Heart right ventricle (tissue), 16 donors: ENCODE measurements around the gene ACBD5. TPM values are rescaled to one million over a fixed set of nuclear protein-coding genes. Genes with fewer than 3 reads are reported as not detected.
A peak's percentile ranks its signal among the peaks of the same experiment; 100 is the strongest.
"Not testable (repeated sequence)": the region's sequence is repeated elsewhere in the genome, so short reads cannot be mapped to it uniquely, and the experiment has no call there.

ENCODE experiments used
- ATAC-seq, 8 donors: fragments of 200-7000 bp; cut with Tn5 transposase; one replicate each; pipeline ENCODE4 v1.9.1; 2020; ENCODE audit warnings: mild to moderate bottlenecking in 8 of 8, moderate library complexity in 8 of 8, moderate number of reproducible peaks in 1 of 8
- DNase-seq, 2 donors: peaks; one replicate each; pipeline ENCODE4 v3.0.0-alpha.2; 2020
- H3K27ac ChIP-seq, 10 donors: fragments of 200-600 bp; sonication (generic) in 2 of 10; one replicate each; pipeline versions ENCODE4 v1.5.0 to v1.8.0; 2020 to 2022; ENCODE audit warnings: mild to moderate bottlenecking in 3 of 10
- H3K27me3 ChIP-seq, 7 donors: fragments of 200-600 bp; one replicate each; pipeline ENCODE4 v1.8.0; 2021 to 2022; ENCODE audit warnings: mild to moderate bottlenecking in 2 of 7
- H3K36me3 ChIP-seq, 9 donors: fragments of 200-600 bp; sonication (generic) in 1 of 9; one replicate each; pipeline versions ENCODE4 v1.5.0 to v1.8.0; 2020 to 2022; ENCODE audit warnings: mild to moderate bottlenecking in 2 of 9
- H3K4me1 ChIP-seq, 9 donors: fragments of 200-600 bp; sonication (generic) in 1 of 9; one replicate each; pipeline versions ENCODE4 v1.5.0 to v1.8.0; 2020 to 2022; ENCODE audit warnings: mild to moderate bottlenecking in 4 of 9
- H3K4me3 ChIP-seq, 10 donors: fragments of 200-600 bp; sonication (generic) in 2 of 10; one replicate each; pipeline versions ENCODE4 v1.5.0 to v1.8.0; 2020 to 2022; ENCODE audit warnings: mild to moderate bottlenecking in 7 of 10, moderate library complexity in 2 of 10
- H3K9me3 ChIP-seq, 11 donors: fragments of 200-600 bp in 10 of 11; sonication (generic) in 2 of 11; one replicate each; pipeline versions ENCODE4 v1.5.0 to v1.8.0; 2013 to 2022; ENCODE audit warnings: mild to moderate bottlenecking in 2 of 11, control low read depth in 1 of 11, moderate library complexity in 1 of 11
- WGBS, 2 donors: extraction: QIAGEN DNeasy Blood & Tissue Kit; methylation state at CpG; one replicate each; pipeline ENCODE4 v1.1.7; 2013; ENCODE audit warnings: inconsistent platforms in 1 of 2; 5-methylcytosine and 5-hydroxymethylcytosine counted together
- intact Hi-C, 10 donors: fragments of 100-400 bp; cut with DNase I; formaldehyde crosslinking; loops; one replicate each; pipeline versions ENCODE4 v1.11.1 to v1.14.2; 2022
- polyA plus RNA-seq, 2 donors: library from polyadenylated mRNA; stranded (reverse); fragments of 200-250 nt; gene quantifications; one replicate each; pipeline ENCODE4 v1.2.3, GENCODE V29; 2013
- total RNA-seq, 10 donors: library from RNA; stranded (reverse); fragmentation: NEBNext Ultra II Directional in 3 of 10; extraction: Animal tissue kit (Norgen Biotek cat#: 25700) in 3 of 10; gene quantifications; one replicate each; pipeline versions ENCODE4 v1.2.1 to v1.2.4, GENCODE V29; 2021 to 2023
- TF ChIP-seq, protein P1 (sequence below), 9 donors: fragments of 200-600 bp; sonication (generic) in 2 of 9; IDR thresholded peaks; one replicate each; pipeline versions ENCODE4 v1.5.0 to v1.8.0; 2021 to 2022; ENCODE audit warnings: antibody characterized with exemption in 9 of 9, mild to moderate bottlenecking in 5 of 9, moderate library complexity in 1 of 9
- donor health status: Arrhythmogenic right ventricular cardiomyopathy.
- donor health status: ischemic (EF 13 %, LVEDD 7.1; RV severe dilation, severe dysfunction).
- donor health status: healthy with polysubstance abuse.
- donor health status: DM: no; HTN: yes; CAD: no.
- donor health status: DM: no; HTN: no; CAD: no.
- donor health status: ischemic (EF 25% LVEDD 6.9; RV normal size, moderate dysfunction).
- donor health status: ischemic (EF 25% LVEDD 5.7; RV mildly dilated, moderate dysfunction).
- donor health status: healthy.
- donor health status: DM: yes; HTN: yes; CAD: no.
- donor health status: Ischemic cardiomyopathy.
- donor health status: ischemic (EF 35%, LVEDD 5.7; RV mildly dilated, moderate dysfunction).
- donor health status: nonischemic (EF 11% LVEDD 7.7; RV severe dilation, severe dysfunction).
- donor health status: DM: yes; HTN: yes; CAD: no.
- donor health status: PGD.
- donor health status: ischemic (EF 29% LVEDD 5.4; RV normal size, mild dysfunction).
- donor health status: nonischemic (EF 23%, LVEDD 6.1; RV moderate dilation, normal function).

Gene ACBD5
- total and polyA plus RNA-seq, 12 donors = 14.6 to 93.3 (median 72.7) TPM

DNA sequence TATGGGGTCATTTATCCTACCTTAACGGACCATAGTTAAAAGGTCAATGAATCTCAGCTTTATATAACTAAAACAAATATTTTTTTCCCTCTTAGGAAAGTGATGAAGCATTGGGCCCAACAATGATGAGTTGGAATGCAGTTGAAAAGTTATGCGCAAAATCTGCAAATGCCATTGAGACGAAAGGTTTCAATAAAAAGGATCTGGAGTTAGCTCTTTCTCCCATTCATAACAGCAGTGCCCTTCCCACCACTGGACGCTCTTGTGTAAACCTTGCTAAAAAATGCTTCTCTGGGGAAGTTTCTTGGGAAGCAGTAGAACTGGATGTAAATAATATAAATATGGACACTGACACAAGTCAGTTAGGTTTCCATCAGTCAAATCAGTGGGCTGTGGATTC lies 70.7 kb downstream of the ACBD5 start:
- no peaks in the 10 kb centered on the region for H3K27me3 ChIP-seq
- WGBS, 2 donors = 97% methylated on average over 4 of the region's 4 CpGs
- peaks cover 0 to 97% (median 35%) of the 10 kb centered on the region in 9 donors for H3K36me3 ChIP-seq
- intact Hi-C loops = no loop called here
- TF ChIP-seq, protein P1, sequence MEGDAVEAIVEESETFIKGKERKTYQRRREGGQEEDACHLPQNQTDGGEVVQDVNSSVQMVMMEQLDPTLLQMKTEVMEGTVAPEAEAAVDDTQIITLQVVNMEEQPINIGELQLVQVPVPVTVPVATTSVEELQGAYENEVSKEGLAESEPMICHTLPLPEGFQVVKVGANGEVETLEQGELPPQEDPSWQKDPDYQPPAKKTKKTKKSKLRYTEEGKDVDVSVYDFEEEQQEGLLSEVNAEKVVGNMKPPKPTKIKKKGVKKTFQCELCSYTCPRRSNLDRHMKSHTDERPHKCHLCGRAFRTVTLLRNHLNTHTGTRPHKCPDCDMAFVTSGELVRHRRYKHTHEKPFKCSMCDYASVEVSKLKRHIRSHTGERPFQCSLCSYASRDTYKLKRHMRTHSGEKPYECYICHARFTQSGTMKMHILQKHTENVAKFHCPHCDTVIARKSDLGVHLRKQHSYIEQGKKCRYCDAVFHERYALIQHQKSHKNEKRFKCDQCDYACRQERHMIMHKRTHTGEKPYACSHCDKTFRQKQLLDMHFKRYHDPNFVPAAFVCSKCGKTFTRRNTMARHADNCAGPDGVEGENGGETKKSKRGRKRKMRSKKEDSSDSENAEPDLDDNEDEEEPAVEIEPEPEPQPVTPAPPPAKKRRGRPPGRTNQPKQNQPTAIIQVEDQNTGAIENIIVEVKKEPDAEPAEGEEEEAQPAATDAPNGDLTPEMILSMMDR (IDR thresholded peaks at IDR 0.05) = no peak
- H3K27ac ChIP-seq = no peak overlapping the region
- H3K4me3 ChIP-seq = no peak overlapping the region
- no peak for DNase-seq
- no peaks in the 10 kb centered on the region for H3K9me3 ChIP-seq
- ATAC-seq = no peak
- no peaks in the 10 kb centered on the region for H3K4me1 ChIP-seq

DNA sequence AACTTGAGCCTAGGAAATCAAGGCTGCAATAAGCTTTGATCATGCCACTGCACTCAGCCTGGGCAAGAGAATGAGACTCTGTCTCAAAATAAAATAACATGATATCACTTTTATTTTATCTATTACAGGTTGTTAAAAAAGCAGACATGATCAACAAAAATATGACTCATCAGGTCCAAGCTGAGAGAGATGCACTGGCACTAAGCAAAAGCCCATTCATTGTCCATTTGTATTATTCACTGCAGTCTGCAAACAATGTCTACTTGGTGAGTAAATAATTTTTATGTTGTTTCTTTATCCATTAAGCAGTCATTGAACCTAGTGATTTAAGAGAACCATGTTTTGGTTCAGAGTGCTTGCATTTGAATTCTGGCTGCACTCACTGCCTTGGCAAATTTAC lies 82.2 kb downstream of the ACBD5 start:
- Histone ChIP-seq H3K27me3 (no peaks in the 10 kb centered on the region), H3K4me3 (no peak overlapping the region), H3K36me3 (peaks cover 0 to 55% (median 26%) of the 10 kb centered on the region in 9 donors), H3K4me1 (peaks cover 0 to 21% (median 14%) of the 10 kb centered on the region in 9 donors), H3K9me3 (no peaks in the 10 kb centered on the region), H3K27ac (no peak overlapping the region)
- TF ChIP-seq, protein P1 (IDR thresholded peaks at IDR 0.05) = no peak
- ATAC-seq (no peak), DNase-seq (no peak)
- intact Hi-C loops = loop anchor here in 4 of 10 donors (5.0 to 10.0 kb wide), 3 partner anchors 56 to 86 kb away; partner anchors contain the start of genes ACBD5 (in 3 of the 4) and ANKRD26 (in 2 of the 4)

DNA sequence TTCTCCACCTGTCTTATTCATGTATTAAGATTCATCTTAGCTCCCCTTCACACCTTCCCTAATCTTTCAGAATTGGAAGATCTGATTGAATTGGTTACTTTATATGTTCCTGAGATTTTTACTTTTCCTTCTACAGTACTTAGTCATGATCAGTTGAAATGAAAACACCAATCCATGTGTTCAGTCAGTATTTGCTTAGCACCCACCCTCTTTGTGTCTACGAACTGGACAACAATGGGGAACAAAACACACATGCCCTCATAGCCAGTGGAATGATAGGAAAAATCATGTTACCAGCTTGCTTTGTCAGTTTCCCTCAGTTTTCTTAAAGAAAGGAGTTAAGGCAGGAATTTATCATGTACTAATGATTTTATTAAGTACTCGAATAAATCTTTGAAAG lies 83.4 kb downstream of the ACBD5 start:
- H3K36me3 ChIP-seq = peaks cover 0 to 42% (median 20%) of the 10 kb centered on the region in 9 donors
- WGBS, 2 donors = 88 to 91% methylated on average over 2 of the region's 2 CpGs
- TF ChIP-seq, protein P1 (IDR thresholded peaks at IDR 0.05) = no peak
- no peaks in the 10 kb centered on the region for H3K9me3 ChIP-seq
- no peak overlapping the region for H3K27ac ChIP-seq
- no peak for DNase-seq
- intact Hi-C loops = loop anchor here in 4 of 10 donors (5.0 to 10.0 kb wide), 3 partner anchors 55 to 88 kb away; partner anchors contain the start of genes ACBD5 (in 3 of the 4) and ANKRD26 (in 2 of the 4)
- peaks cover 0 to 33% (median 26%) of the 10 kb centered on the region in 9 donors for H3K4me1 ChIP-seq
- peak overlapping the region in 1 of 10 donors; percentile 95 for H3K4me3 ChIP-seq
- H3K27me3 ChIP-seq = no peaks in the 10 kb centered on the region
- no peak for ATAC-seq

DNA sequence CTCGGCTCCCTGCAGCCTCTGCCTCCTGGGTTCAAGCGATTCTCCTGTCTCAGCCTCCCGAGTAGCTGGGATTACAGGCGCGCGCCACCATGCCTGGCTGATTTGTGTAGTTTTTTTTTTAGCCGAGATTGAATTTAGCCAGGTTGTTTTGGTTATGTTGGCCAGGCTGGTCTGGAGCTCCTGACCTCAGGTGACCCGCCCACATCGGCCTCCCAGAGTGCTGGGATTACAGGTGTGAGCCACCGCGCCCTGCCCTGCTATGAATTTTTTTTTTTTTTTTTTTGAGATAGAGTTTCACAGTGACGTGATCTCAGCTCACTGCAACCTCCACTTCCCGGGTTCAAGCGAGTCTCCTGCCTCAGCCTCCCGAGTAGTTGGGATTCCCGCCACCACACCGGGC lies 84.0 kb downstream of the ACBD5 start:
- WGBS, 2 donors = 92% methylated on average over 17 of the region's 17 CpGs
- not testable (repeated sequence) for DNase-seq, H3K9me3 ChIP-seq, ATAC-seq, H3K27me3 ChIP-seq
- peak overlapping the region in 2 of 10 donors; percentile 93 to 100 for H3K27ac ChIP-seq
- intact Hi-C loops = loop anchor here in 4 of 10 donors (5.0 to 10.0 kb wide), 3 partner anchors 54 to 88 kb away; partner anchors contain the start of genes ACBD5 (in 3 of the 4) and ANKRD26 (in 2 of the 4)
- H3K4me1 ChIP-seq = peaks cover 0 to 37% (median 27%) of the 10 kb centered on the region in 9 donors
- peak overlapping the region in 8 of 10 donors; percentile 68 to 95 (median 84) for H3K4me3 ChIP-seq
- H3K36me3 ChIP-seq = peaks cover 0 to 37% (median 18%) of the 10 kb centered on the region in 9 donors
